ENCODE data around the gene GABPB1.

DNA sequence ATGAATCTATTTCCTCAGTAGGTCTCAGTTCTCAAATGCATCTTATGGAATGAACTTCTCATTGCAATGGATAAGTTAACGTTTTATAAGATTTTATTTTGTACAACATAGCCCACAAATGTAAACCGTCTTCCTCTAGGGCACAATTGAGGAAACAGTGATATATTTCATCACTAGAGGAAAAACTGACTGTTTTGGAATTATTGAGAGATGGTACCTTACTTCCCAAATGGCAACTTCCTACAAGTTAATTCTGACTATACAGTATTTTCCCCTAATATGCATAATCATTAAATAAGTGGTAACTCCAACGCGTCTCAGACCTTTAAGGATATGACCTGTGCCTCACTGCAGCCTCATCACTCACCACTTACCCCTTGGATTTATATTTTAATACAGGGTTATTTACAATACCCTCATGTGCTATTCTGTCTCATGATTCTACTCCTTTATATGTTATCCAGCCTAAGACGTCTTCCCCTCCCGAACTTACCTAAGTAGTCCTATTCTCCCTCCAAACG lies 13.3 kb downstream of the GABPB1 start:
- TF ChIP-seq POLR2A (IDR thresholded peaks at IDR 0.05): no peak
- TF ChIP-seq, protein P1, sequence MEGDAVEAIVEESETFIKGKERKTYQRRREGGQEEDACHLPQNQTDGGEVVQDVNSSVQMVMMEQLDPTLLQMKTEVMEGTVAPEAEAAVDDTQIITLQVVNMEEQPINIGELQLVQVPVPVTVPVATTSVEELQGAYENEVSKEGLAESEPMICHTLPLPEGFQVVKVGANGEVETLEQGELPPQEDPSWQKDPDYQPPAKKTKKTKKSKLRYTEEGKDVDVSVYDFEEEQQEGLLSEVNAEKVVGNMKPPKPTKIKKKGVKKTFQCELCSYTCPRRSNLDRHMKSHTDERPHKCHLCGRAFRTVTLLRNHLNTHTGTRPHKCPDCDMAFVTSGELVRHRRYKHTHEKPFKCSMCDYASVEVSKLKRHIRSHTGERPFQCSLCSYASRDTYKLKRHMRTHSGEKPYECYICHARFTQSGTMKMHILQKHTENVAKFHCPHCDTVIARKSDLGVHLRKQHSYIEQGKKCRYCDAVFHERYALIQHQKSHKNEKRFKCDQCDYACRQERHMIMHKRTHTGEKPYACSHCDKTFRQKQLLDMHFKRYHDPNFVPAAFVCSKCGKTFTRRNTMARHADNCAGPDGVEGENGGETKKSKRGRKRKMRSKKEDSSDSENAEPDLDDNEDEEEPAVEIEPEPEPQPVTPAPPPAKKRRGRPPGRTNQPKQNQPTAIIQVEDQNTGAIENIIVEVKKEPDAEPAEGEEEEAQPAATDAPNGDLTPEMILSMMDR (IDR thresholded peaks at IDR 0.05): no peak

Measured in suprapubic skin (tissue), 3 donors.